ENCODE results near the gene SCLY.

GRCh38 chr2:238140721-238141540 is 80.1 kb downstream of the SCLY start:
- TF ChIP-seq CTCF (IDR thresholded peaks at IDR 0.05) (no peak), EP300 (IDR thresholded peaks at IDR 0.05) (no peak), POLR2A (IDR thresholded peaks at IDR 0.05) (no peak), POLR2AphosphoS5 (IDR thresholded peaks at IDR 0.05) (no peak)

Measured in suprapubic skin (tissue), 4 donors.